ACHN (cell line): ENCODE data around the gene ERC2.
A peak's percentile ranks its signal among the peaks of the same experiment; 100 is the strongest.

Experiments
- DNase-seq: peaks from one replicate; pipeline ENCODE4 v3.0.0-alpha.2; 2015
- in situ Hi-C: cut with HindIII; loops from 2 replicates; pipeline ENCODE4 v1.10.0; 2017; ENCODE audit warnings: low sequenced_read_pairs, low pct_ligation_motif_present, low pct_unique_long_range_greater_than_20kb

ERC2 gene

DNA sequence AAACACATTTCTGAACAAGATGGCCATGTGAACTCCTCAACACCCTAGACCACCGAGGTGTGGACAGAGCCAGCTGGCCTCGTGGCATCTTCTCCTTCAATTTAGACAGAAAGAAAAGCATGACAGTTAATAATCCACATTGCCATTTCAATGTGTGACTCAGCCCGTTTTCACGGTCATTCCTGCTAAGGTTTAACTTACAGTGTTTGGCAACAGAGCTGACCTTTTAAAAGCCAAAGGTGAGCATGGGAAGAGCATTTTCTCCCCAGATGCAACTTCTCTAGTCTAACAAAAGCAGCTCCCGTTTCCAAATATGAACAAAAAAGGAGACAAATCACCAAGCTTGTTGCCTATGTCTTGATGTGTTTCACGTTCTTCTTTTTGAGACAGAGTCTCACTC, 563.6 kb downstream of the ERC2 start:
- in situ Hi-C loops, result no loop called here
- no peak for DNase-seq

DNA sequence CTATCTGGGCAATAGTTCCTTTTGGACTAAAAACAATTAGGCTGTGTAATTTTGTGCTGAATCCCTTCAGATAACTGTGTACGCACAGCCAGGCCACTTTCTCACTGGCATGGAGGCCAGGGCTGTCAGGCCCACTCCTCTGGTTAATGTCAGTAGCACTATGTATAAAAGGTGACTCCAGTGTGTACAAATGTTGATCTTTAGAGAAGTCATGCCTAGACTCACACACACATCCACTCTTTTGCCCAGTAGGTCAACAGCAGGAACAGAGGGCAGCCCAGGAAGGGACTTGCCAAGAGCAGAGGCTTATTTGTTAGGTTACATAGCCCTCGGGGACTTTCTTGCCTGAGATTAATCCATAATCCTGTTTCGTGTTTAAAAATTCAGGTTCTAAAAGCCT, 564.6 kb downstream of the ERC2 start:
- DNase-seq, result no peak
- in situ Hi-C loops, result no loop called here

DNA sequence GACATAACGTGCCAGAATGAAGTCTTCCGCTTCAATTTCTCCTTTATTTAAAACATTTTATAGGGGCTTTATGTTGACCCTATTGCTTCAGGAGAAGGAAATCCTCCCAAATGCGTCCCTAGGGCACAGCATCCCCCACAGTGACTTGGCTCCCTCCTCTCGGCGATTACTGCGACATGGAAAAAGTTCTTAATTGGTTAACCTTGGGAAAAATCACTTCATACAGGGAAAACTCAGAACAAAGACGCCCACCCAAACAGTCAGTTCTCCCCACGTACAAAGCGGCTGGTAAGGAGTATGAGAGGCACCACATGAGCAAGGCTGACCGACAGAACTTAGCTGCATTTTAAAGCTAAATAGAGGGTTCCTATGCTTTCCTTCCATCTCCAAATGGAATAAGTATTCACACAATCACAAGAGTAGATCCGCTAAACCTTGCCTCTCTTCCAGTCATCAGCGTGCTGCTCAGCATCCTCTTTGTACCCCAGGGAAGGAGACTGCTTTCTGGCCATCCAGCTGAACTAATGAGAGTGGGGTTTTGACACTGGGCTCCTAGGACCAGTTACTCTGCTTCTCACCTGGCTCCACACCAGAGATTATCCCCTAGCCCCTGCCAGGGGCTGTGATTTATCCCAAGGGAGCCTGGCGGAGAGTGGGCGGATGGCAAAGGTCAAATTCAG, 565.9 kb downstream of the ERC2 start:
- DNase-seq, result no peak
- in situ Hi-C loops, result no loop called here

DNA sequence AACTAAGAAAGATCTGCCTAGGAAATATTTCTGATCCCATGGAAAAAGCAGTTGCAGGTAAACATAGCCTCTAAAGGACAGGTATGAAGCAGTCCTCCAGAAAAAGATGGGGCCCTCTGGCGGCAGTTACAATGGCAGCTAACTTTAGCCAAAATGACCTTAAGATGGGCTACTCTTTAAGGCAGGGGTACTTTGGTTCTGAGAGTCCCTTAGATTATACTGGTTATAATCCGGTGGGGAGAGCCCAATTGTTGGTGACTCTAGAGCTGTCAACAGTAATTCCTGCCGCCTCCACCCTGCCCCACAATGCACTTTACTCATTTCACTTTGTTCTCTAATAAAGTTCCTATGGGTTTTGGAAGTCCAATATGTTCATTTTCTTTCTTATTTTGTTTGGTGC, 568.4 kb downstream of the ERC2 start:
- DNase-seq, result no peak
- in situ Hi-C loops, result no loop called here

DNA sequence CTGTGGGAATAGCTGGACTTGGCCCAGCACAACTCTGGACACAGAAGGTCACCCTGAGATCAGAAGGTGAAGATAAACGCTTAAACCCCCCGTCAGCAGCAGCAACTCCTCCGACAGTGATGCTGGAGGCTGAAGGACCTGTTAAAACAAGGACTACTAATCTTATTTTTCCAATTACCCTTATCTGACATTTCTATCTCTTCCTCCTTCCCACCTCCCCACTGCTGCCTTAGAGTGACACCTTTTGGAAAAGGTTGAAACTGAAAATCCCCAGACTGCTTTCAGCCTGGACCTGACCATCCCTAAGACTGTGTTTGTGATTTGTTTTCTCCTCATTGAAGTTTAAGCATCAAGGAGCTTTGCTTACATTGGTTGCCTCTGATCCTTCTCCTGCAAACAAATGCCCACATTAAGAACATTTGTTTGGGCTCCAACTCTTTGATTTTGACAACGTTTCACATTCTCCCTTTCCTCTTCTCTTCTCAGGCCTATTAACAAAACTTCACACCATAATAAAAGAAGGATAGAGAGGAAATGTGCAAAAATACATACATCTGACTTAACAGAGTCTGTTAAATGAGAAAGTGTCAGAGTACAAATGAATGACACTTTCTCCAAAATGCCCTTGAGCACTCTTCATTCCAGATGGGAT, 570.6 kb downstream of the ERC2 start:
- DNase-seq, result peak; percentile 6
- in situ Hi-C loops, result no loop called here

DNA sequence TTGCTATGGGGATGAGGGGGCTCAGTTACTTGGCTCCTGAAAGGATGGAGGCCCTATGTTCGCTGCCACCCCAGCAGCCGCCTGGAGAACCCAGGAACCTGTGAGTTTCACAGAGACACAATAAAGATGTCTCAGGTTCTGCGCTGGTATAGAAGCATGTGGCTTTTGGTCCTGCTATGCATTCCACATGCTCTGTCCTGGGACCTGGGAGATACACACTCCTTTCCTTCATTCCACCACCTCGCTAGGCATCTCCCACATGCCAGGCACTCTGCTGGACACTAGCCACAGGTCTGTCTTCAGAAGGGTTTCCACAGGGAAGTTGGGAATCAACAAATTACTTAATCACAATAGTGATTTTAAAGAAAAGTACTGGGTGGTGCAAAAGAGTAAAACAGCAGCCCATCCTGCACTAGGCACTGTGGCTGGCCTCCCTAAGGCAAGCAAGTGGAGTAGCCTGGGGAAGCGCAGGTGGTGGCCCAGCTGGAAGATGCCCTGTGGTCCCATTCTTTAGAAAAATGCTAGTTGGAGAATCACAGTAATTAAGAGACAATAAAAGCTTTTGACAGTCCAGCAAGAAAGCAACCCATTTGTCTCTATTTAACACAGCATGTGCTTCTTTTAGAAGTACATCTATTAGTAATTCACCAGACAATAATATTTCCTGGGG, 572.2 kb downstream of the ERC2 start:
- DNase-seq, result no peak
- in situ Hi-C loops, result no loop called here

DNA sequence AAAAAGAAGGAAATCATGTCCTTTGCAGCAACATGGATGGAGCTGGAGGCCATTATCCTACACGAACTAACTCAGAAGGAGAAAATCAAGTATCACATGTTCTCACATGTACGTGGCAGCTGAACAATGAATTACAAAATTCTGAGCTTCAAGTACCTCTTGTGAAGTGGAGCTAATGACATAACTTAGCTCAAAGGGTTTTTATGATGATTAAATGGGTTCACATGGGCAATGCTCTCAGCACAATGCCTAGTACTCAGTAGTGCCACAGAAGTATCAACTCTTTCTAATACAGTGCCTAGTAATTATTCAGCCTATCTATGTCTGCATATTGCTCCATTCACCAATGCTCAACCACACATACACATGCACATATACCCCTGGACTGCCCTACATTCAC, 573.7 kb downstream of the ERC2 start:
- in situ Hi-C loops, result no loop called here
- DNase-seq, result no peak

DNA sequence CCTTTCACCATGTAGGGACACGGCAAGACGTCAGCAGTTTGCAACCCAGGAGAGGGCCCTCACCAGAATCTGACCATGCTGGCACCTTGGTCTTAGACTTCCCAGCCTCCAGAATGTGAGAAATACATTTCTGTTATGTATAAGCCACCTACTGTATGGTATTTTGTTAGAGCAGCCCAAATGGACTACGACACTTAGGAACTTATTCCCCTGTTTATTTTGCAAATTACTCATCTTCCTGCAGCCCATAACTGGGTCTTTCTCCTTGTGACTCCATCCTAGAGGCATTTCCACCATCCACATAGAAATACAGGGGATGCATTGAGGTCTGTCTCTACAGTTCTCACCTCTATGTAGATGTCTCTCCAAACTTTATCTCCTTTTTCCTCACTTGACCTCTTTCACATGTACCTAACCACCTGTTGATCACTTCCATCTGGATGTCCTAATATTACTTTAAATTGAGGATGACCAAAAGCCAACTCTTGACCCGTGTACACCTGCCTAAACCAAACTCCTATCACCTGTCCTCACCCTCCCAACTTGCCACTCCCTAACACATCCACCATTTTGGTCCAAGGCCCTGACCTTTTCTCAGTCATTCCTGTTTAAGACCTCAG, 575.1 kb downstream of the ERC2 start:
- in situ Hi-C loops, result no loop called here

DNA sequence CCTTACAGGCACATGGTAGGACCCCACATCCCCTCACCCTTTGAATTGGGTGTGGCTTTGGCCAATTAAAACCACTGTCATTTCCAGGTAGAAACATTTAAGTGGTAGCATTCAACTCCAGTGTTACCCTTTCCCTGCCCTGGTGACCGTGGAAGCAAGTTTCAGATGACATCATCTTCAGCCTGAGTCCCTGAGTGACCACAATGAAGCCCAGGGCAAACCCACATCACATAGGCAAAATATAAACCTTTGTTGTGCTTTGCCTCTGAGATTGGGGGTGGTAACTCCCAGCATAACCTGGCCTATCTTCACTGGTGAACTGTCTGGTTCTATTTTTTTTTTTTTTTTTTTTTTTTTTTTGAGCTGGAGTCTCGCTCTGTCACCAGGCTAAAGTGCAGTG, 577.2 kb downstream of the ERC2 start:
- DNase-seq, result no peak
- in situ Hi-C loops, result no loop called here

More for the DNA sequence above, 575.1 kb downstream of the ERC2 start:
- no peak for DNase-seq

DNA sequence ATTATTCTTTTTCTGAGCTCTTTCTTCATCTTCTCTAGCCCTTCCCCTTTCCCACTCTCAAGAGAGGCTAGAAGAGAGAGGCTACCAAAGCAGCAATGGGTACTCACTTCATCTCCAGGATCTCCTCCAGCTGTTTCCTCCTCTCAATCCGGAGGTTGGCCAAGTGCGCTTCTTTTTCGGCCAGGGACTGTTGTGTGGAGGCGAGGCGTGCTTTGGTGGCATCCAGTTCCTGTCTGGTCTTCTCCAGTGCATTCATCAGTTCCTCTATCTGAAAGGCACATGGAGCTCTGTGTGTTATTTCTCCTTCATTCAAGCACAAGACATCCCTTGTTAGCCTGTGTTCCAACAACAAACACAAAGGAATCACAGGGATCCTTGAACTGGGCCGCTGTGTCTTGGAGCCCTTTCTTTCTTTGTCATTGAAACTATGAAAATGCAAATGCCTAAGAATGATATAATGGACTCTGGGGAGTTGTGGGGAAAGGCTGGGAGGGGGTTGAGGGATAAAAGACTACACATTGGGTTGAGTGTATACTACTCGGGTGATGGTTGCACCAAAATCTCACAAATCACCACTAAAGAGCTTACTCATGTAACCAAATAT, 579.9 kb downstream of the ERC2 start:
- no peak for DNase-seq

DNA sequence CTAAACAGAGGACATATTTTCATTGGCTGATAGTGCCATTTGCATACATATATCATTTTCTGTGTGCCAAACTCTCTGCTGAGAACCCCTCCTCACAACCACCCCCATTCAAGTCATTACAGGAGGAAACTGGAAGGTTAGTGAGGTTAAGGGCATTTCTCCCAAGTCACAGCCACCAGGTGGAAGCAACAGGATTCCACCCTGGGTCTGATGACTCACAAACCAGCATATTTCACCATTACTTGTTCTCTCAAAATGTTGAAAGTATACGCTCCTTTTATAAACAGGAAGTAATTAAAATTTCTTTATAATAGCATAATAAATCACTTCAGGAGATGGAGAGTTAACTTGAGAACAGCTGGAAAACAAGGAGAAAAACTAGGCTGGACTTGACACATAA, 582.5 kb downstream of the ERC2 start:
- DNase-seq, result peak; percentile 7
- in situ Hi-C loops, result no loop called here

More for the DNA sequence above, 579.9 kb downstream of the ERC2 start:
- in situ Hi-C loops, result no loop called here

DNA sequence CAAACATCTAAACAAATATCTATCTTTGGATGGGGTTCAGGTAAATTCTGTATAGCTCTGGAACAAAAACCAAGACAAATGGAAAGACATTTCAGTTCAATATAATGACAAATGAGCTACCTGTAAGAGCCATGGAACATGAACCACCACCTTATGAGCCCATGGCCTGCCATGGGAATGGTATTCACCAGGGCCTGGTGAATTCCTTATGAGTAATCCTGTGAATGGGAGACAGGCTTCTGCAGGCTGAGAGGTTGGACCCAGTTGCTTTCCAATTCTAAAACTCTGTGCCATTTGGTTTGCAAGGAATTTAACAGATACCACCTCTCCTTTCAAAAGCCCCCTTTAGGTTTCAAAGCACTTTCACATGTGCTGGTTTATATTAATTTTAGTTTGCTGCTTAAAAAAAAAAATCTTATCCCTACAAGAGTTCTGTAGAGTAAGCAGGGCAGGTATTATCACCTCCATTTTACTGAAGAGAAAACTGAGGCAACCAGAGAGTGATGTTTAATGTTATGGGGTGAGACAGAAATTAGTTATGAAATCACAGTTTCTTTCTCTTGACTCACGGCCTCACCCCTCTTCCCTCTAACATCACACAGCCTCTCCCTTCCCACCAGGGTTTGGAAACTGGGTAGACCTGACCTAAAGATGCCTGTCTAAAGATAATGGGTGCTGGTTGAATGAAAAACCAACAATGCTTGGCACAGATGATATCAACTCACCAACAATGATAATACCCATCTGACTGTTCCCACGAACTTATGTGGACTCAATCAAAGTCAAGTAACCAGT, 583.6 kb downstream of the ERC2 start:
- no peak for DNase-seq

DNA sequence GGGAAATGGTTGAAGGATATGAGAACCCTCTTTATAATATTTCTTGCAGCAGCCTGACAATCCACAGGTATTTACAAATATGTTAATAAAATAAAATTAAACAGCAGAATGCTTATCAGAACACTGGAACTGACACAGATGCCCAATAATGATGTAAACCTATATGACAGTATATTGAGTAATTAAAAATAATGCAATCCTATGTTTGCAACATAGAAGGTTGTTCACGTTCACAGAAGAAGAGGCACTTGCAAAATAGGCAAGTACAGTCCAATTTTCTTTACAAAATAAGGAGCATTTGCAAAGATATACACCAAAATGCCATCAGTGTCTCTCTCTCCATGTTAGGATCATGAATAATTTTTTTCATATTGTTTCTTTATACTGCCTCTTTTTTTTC, 584.2 kb downstream of the ERC2 start:
- DNase-seq, result no peak
- in situ Hi-C loops, result no loop called here

More for the DNA sequence above, 583.6 kb downstream of the ERC2 start:
- in situ Hi-C loops, result no loop called here

DNA sequence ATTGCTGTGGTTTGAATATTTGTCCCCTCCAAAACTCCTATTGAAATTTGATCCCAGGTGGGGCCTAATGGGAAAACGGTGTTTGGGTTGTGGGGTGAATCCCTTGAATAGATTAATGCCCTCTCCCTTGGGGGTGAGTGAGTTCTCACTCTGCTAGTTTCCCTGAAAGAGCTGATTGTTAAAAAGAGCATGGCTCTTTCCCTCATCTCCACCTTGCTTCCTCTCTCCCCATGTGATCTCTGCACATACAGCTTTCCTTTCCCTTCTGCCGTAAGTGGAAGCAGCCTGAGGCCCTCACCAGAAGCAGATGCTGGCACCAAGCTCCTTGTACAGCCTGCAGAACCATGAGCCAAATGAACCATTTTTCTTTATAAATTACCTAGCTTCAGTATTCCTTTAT, 586.3 kb downstream of the ERC2 start:
- DNase-seq, result no peak
- in situ Hi-C loops, result no loop called here

DNA sequence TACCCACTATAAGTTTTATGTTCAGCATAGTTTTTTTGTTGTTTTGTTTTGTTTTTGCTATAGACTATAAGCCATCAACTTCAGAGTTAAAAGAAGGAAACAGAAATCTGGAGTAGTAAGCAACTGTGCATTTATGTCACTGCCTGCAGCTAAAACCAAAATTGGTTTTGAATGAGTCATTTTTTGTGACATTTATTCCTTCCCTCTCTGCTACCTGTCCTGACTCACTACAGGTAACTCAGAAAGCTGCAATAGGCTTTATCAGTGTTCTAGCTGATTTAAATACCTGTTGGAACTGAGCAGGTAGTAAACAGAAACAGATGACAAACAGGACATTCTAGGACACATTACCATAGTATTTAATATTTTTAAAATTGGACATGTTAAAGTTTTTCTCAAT, 587.9 kb downstream of the ERC2 start:
- DNase-seq, result no peak
- in situ Hi-C loops, result no loop called here

DNA sequence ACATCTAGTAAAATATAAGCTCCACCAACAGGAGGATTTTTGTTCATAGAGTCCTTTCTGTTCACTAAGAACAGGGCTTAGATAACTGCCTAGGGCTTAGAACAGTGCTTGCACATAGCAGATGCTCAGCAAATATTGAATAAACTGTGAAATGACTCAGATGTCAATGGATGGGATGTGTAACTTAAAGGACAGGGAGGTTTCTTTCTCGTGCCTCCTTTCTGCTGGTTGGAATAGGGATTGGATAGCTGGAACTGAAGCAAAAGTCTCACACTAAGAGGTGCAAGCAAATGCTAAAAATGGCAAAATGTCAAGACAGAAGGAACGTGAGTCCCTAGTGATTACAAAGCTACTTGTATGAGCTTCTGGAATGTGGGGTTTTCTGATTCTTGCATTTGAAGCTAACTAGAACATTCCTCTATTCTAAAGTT, 588.4 kb downstream of the ERC2 start:
- no peak for DNase-seq
- in situ Hi-C loops, result no loop called here

DNA sequence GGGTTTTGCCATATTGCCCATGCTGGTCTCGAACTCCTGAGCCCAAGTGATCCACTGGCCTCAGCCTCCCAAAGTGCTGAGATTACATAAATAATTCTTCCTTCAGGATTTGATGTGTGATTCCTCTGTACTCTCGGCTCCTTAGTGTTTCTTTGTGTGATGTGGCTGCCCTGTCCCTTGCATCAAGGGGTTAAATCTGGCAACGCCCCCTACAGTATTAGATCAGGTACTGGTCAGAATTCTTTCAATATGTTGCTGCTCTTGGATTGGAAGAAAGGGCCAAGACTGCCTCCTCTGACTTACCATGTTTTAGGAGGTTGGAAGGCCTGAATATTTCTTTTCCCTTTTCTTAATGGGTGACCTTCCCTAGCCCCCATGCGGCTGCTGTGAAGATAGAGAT, 590.6 kb downstream of the ERC2 start:
- DNase-seq, result peak; percentile 3
- in situ Hi-C loops, result no loop called here

DNA sequence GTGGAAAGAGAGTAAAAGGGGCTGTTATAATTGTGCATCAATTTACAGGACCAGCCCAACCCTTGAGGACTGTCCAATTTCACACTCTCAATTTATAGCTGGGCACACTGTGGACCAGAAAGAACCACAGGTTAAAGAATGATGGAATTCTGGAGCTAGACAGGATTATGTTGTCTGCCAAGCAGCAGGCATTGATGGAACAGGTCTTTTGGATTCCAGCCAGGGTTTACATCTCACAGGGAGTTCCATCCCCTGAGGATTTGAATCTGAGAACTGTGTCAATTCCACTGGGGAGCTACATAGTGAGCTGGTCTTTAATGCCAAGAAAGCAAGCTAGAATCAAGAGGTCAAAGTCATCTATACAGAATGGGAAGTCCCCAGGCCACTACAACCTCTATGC, 591.7 kb downstream of the ERC2 start:
- in situ Hi-C loops, result no loop called here
- no peak for DNase-seq
